ENCODE data around the gene FAM171A2.

FAM171A2 gene

DNA sequence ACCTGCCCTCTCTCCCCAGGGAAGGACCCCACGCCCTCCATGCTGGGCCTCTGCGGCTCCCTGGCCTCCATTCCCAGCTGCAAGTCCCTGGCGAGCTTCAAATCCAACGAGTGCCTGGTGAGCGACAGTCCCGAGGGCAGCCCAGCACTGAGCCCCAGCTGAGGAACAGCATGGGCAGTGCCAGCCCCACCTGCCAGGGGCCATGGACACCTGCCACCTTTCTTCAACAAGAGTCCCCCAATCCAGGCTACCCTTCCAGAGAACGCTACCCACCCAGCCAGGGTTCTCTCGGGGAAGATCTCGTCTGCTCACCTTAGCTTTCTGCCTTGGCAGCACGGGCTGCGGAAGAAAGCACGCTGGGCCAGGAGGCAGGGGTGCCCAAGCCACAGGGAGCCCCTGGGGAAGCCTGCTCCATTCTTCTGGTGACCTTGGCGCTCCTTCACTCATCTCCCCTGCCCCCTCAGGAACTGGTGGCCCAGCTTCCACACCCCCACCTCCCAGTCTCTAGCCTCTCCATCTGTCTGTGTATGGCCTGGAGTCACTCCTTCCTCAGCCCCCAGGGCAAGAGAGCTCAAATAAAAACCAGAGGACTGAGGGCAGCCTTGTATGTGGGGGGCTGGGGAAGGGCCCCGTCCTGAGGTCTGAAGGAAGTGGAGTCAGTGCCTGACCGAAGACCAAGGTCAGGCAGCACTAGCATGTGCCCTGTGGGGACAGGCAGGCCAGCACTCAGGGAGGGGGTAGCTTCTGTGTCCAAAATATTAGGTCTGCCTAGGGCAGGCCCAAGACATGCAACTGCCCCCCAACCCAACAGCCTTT lies 45.4 kb downstream of the FAM171A2 start:
- no peak for FAIRE-seq

DNA sequence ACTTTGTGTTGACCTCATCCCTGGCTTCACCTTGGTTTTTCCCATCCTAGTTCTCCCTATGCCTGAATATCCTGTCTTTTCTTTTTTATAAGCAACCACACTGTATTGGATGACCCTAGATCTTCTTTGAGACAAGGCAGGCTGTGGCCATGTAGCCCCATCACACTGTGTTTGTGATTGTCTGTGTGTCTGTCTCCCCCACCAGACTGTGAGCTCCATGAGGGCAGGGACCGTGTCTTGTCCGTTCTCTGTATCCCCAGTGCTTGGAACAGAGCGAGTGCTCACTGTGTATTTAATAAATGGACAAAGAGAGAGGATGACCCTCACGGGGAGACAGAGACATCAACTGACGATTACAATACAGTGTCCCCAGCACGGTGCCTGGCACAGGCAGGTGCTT lies 46.1 kb downstream of the FAM171A2 start:
- no peak for FAIRE-seq

DNA sequence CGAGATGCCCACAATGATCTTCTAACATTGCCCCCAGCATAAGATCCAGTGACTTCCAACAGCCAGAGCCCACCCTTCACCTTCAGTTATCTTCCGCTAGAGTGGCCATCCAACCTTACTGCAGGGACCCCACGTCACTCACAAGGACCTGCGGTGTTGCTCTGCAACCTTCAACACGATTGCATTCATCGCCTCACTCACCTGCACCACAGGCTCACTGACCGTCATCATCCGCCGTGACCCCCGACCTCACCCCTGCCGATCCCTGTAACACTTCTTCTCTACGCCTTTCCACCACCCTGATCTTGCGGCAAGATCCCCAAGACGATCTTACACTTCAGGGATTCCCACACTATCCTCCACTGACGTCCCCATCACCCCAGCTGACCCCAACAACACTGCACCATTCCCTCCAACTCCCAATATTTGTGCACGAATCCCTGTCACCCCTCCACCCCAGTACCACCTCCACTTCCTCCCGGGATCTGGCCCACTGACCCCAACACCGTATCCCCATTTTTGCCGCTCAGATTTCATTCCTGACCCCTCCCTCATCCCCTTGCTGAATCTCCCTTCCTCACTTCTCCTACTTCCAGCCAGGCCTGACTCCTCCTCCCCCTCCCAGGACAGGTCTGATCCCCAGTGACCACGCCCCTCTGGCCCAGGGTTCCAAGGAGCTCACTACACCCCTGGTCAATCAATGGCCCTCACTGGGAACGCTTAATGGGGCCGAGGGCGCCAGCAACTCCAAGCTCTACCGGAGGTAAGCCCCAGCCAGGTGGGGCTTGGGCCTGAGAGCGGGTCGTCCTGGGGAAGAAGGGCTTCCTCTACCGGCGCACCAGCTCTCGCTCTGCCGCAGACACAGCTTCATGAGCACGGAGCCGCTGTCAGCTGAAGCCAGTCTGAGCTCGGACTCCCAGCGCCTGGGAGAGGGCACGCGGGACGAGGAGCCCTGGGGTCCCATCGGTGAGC lies 47.6 kb downstream of the FAM171A2 start:
- no peak for FAIRE-seq

DNA sequence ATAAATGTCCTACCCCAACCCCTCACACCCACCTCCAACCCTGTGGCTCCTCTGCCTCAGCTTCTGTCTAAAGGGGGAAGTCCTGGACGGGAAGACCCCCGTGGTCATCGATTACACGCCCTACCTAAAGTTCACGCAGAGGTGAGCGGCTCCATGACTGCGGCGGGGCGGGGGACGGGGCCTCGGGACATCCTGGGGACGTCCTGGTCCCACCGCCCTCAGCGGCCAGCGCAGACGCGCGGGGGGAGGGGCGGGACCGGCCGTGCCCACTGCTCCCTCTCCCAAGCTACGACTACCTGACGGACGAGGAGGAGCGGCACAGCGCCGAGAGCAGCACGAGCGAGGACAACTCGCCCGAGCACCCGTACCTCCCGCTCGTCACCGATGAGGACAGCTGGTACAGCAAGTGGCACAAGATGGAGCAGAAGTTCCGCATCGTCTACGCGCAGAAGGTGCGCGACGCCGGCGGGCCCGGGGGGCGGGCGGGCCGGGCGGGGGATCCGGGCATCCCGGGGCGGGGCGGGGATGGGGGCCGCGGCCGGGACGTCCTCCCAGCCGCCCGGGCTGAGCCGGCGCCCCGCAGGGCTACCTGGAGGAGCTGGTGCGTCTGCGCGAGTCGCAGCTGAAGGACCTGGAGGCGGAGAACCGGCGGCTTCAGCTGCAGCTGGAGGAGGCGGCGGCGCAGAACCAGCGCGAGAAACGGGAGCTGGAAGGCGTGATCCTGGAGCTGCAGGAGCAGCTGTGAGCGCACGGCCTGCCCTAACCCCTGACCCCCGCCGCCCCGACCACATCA lies 48.6 kb downstream of the FAM171A2 start:
- FAIRE-seq = no peak

DNA sequence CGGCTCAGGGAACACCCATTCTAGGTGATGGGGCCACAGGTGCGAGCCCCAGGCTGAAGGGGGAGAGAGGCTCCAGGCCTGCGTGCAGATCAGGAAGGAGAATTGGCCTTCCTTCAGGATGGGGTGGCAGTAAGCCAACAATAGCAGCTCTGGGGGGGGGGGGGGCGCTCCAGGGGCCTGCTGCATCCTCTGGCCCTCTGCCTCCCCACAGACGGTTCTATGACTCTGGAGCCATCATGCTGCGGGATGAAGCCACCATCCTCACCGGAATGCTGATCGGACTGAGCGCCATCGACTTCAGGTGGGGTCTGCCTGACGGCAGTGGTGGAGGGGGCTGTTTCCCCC lies 49.2 kb downstream of the FAM171A2 start:
- FAIRE-seq = no peak

DNA sequence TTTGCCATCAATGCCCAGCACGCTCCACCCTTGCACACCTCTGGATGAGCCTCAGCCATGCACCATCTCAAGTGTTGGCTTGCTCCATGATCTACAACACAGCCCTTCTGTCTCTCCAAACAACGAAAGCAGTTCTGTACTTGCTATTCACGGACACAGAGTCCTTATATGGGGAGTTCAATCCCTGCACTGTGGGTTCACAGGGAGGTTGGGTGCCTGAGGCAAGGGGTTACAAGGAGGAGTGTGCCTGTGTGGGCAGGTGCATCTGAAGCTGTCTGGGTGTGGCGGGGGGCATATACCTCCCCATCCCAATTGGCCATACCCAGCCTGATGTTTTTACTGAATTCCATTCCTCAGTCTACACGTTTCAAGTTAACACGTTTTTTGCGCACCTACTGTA lies 49.6 kb downstream of the FAM171A2 start:
- no peak for FAIRE-seq

DNA sequence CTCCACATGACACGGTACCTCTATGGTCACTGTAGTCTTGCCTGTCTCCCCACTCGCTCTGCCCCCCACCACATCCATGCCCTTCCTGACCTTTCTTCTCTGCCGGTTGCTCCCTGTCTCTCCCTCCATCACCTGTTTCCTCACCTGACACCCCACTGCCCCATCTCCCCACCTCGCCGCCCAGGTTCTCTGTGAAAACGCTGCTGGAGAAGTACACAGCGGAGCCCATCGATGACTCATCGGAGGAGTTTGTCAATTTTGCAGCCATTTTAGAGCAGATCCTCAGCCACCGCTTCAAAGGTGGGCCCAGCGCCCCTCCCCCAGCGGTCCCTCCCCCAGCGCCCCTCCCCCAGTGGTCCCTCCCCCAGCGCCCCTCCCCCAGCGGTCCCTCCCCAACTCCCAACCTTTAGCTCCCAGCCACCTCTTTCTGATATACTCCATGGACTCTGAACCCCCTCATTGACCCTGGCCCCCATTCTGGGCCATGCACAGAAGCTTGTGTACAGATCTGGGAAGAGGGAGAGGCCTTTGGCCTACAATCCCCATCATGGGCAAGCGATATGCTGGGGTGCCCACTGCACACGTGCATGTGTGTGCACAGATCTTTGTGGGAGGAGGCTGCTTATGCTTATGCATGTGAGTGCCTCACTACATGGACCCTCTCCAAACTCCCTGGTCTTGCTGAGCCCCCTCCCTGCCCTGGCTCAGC lies 51.1 kb downstream of the FAM171A2 start:
- FAIRE-seq = no peak

DNA sequence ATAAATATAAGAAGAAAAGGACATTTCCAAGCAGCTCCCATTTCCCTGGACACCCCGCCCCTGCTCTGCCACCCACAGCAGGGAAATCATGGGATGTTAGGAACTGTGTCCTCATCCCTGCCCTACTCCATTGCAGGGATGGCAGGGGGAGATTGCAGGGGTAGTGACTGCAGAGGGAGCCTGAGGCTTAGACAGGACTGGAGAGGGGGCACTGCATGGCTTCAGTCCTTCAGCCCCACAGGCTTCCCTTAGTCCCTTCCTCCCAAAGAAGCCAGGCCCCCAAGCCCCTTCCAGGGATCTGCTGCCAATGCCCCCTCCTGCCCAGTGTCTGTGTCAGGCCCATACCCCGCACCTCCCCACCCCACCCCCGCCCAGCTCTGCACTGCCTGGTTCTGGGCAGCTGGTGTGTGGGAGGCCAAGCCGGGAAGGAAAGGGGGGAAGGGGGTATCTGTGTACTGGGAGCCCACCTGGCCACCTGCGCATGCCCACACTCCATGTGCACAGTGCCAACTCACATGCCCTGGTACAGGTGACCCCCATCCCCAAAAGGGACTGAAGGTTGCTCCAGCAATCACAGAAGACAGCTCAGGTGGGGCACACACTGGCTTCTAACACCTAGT lies 52.0 kb downstream of the FAM171A2 start:
- FAIRE-seq = no peak

DNA sequence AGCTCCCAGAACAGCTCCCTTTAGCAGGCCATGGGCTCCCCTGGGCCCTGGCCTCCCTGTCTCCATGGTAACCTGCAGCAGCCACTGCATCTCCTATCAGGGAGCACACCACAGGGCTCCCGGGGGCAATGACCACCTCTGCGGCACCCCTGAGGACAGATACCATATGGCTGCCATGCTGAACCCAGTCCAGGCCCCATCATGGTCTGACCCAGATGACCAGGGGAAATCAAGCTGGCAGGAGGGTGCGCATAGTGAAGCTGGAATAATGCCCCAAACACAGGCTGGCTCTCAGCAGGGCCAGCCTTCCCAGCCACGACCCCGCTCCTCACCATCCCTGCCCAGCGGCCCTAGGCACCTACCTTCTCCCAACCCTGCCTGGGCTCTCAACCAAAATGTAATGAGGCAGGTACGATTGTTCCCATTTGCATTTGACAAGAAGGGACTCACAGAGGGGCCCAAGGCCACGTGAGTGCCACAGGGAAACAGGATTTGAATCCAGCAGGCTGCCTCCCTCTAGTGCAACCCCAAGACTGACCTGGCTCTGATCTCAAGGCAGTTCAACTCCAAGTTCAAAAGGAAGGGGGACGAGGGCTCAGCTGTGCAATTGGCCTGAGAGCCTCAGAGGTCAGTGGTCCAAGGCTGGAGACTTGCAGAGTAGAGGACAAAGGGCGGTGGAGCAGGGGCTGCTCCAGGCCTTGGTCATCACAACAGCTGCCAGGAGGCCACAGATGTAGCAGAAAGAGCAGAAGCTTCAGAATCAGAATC lies 52.9 kb downstream of the FAM171A2 start:
- no peak for FAIRE-seq

DNA sequence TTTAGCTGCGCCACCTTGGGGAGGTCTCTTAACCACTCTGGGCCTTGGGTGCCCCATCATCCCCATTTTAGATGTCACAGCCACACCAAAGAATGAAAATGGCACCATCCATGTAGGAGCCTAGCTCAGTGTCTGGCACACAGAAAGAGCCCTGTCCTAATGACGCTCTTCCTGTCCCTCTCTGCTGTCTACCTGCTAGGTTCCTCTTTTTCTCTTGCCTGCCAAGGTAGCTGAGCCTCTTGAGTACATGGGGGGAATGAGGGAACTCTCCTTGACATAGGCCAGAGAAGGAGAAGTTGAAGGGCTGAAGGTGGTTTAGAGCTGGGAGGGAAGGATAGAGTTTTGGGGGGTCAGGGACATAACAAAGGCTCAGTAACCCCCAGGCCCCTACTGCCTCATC lies 53.5 kb downstream of the FAM171A2 start:
- no peak for FAIRE-seq

DNA sequence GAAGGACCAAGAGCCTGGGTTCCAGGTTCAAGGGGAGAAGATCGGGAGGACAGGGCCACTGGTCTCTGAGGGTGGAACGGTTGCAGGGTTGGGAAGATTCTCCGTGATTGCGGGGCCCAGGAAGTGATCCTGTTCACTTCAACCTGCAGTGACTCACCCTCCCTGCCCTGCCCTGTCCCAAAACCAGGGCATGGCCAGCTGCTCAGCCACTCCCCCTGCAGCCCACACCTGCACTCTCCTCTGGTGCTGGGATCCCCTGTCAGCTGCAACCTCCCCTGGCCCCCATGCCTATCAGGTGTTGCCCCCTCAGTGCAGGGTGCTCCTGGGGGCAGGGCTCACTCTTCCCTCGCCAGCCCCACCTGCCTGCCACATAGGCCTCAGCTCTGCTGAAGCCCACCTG lies 54.2 kb downstream of the FAM171A2 start:
- FAIRE-seq = no peak

DNA sequence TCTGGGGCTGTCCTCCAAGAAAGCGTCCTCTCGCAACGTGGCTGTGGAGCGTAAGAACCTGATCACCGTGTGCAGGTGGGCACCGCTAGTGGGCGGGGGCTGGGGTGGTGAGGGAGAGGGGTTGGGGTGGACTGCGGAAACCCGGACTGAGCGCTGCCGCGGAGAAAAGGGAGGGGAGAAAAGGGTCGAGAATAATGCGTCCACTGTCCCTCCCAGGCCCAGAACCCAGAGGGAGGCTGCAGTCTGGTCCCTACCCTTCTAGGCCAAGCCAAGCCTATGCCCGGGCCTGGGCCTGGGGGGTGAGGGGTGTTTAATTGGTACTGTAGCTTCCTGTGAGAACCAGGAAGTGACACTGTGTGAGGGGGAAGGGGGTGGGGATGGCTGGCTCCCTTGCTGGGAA lies 54.8 kb downstream of the FAM171A2 start:
- no peak for FAIRE-seq

DNA sequence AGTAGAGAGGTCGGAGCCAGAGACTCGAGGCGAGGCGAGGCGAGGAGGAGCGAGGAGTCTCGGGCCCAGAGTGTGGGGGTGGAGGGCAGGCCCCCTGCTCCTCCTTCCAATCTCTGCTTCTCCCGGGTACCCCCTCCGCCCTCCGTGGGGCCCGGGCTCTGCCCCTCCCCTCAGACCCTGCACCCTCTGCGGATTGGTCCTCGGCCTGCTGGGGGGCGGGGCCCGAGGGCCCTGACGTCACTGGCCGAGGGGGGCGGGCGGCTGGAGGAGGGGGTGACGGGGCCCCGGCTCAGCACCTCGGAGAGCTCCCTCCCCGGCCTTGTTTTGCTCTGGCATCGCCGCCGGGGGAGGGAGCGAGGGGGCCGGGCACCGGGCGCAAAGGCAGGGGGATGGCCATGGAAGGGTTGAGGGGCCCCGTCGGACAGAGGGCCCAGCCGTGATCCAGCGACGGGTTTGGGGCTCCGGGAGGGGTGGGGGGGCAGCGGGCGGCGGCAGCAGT lies 55.3 kb downstream of the FAM171A2 start, which contains the start of gene RUNDC3A:
Gene RUNDC3A (plus strand): TSS at position 282 of the 499 bp plus-strand sequence. CDS start 232 bp downstream, outside the sequence.
- FAIRE-seq = no peak

DNA sequence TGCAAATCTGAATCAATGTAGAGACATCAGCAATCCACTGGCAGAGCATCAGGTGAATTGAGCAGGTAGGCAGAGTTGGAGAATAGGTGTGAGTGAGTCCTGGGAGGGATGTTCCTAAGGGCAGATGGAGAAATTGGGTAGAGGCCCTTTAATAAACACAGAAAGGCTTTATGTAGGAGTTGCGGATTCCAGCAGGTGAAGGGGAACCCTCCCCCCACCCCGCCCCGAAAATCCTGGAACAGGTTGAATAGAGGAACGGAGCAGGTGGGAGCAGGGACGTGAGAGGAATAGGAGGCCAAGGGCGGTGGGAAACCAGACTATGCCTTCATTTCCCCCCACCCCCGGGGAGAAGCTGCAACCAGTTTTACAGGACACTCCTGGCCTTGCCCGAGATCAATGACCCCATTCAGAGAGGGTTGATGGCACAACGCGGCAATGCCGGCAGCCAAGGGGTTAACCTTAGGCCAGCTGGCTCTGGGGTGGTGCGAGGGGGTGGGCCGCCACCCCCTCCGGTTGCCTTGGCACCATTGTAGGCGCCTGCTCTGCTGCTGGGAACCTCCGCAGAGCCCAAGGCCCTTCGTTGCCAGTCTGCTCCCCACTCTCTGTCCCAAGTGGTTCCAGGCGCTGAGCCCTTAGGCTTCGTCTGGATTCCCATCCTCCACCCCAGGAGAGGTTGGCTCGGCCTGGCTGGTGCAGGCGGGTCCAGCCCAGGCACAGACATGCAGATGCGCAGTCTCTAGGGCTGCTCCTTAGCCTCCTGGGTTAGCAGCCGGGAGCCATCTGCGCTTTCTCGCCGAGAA lies 56.1 kb downstream of the FAM171A2 start:
- no peak for FAIRE-seq

DNA sequence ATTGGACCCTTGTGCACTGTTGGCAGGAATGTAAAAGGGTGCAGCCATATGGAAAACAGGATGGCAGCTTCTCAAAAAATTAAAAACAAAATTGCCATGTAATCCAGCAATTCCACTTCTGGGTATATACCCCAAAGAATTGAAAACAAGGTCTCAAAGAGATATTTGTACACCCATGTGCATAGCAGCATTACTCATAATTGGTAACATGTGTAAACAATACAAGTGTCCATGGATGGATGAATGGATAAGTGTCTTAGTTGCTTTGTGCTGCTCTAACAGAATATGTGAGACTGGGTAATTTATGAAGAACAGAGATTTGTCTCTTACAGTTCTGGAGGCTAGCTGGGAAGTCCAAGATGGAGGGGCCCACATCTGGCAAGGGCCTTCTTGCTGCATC lies 59.0 kb downstream of the FAM171A2 start:
- FAIRE-seq = no peak

All from endometrium (tissue), 2 donors.